GM12864 (cell line): ENCODE measurements around the gene ASNSD1.

Source experiments
- DNase-seq: peaks from one replicate; pipeline ENCODE4 v3.0.0-alpha.2; 2011; ENCODE audit warnings: low read depth
- H3K4me3 ChIP-seq: 2 replicates; pipeline ENCODE4 v1.5.1; 2011; ENCODE audit warnings: mild to moderate bottlenecking, low read depth, low read length, control low read depth
- CTCF ChIP-seq: IDR thresholded peaks from 2 replicates; pipeline ENCODE4 v1.5.1; 2011; ENCODE audit warnings: low read depth, mild to moderate bottlenecking, moderate library complexity, low read length, control low read depth, inconsistent platforms; ENCODE audit errors: missing control alignments

Gene ASNSD1

GRCh38 chr2:189719571-189719970 is 58.3 kb downstream of the ASNSD1 start:
- no peak for TF ChIP-seq CTCF
- no peak for DNase-seq

More at GRCh38 chr2:189719571-189719970, 58.3 kb downstream of the ASNSD1 start:
- no peak overlapping the region for H3K4me3 ChIP-seq
